HG03025 (cell line): Measurements from ENCODE around the gene TLN1.

Experiments
- ATAC-seq: cut with Tn5 transposase; IDR thresholded peaks from one replicate; pipeline ENCODE4 v1.9.1; 2021; ENCODE audit warnings: mild to moderate bottlenecking, moderate library complexity; ENCODE audit not compliant: unreplicated experiment, low FRiP score

TLN1 gene

GRCh38 chr9:35729700-35730485 is 2.1 kb downstream of the TLN1 start:
- no peak for ATAC-seq

- ATAC-seq: no peak
Measured at GRCh38 chr9:35729101-35729500, 2.9 kb downstream of the TLN1 start.

- ATAC-seq: no peak
Measured at GRCh38 chr9:35728041-35728971, 3.7 kb downstream of the TLN1 start.

DNA sequence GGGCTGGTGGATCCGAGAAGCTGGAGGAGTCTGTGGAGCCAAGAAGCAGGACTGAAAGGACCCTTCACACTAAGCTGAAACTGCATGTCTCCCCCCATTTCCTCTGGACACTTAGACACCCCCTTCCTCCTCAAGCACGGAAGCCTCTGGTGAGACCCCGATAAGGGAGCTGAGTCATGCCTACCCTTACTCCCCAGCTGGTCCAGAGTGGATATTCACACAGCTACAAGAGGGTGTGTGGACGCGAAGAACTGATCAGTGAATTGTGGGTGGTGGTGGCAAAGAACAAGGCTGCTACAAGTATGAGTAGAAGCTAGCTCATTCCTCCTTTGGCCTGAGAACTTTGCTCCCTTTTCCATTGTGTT is 4.3 kb downstream of the TLN1 start:
- ATAC-seq: no peak

DNA sequence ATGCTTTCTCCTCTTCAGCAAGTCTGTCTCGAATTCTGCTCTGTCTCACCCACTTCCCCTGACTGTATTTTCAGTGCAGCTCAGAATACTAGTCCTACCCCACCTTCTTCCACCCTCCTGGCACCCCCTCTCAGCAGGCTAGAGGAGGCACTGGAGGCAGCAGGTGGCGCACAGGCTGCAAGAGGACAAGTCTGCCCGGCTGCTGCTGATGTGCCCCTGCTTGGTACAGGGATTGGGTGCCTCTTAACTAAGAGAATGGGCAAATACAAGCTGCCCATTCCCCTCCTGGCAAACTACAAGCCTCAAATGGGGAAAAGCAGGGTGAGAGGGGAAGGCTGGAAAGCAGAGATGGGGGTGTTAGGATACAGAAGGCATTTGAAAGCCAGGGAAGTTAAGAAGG is 5.1 kb downstream of the TLN1 start:
- ATAC-seq: no peak

DNA sequence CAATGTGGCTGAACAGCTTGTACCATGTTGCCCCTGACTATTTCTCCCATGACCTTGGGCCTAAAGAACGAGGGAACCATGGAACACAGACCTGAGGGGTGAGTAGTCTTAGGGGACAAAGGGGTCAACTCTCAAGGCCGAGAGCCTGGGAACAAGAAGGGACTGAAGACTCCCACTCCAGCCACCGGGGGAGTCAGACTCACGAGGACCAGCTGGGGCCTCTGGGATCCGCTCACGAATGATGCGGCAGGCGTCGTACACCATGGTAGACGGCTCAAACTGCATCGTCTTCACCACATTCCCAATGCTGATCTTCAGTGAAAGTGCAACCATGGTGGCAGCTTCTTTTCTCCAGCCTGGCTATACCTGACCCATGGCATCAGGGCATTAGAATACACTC is 6.6 kb downstream of the TLN1 start:
- ATAC-seq: no peak

GRCh38 chr9:35723908-35724307 is 8.1 kb downstream of the TLN1 start:
- ATAC-seq: no peak

- ATAC-seq: no peak
Measured at GRCh38 chr9:35723426-35723825, 8.6 kb downstream of the TLN1 start.

DNA sequence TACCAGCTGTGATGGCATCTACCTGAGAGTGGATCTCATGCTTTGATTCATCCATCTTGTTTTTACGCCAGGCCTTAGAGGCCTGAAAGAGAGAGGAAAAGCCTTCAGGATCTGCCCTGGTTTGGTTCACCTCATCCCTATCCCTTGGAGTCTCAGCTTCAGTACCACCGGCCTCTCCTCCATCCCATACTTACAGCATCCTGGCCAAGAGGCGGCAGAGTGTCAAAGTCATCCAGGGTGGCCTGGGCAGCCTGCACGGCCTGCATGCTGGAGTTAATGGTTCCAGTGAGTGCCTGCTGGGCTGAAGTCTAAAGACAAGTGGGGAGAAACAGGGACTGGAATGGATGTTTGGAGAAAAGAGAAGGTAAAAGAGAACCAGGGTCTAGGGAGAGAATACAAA is 12.4 kb downstream of the TLN1 start:
- ATAC-seq: no peak

DNA sequence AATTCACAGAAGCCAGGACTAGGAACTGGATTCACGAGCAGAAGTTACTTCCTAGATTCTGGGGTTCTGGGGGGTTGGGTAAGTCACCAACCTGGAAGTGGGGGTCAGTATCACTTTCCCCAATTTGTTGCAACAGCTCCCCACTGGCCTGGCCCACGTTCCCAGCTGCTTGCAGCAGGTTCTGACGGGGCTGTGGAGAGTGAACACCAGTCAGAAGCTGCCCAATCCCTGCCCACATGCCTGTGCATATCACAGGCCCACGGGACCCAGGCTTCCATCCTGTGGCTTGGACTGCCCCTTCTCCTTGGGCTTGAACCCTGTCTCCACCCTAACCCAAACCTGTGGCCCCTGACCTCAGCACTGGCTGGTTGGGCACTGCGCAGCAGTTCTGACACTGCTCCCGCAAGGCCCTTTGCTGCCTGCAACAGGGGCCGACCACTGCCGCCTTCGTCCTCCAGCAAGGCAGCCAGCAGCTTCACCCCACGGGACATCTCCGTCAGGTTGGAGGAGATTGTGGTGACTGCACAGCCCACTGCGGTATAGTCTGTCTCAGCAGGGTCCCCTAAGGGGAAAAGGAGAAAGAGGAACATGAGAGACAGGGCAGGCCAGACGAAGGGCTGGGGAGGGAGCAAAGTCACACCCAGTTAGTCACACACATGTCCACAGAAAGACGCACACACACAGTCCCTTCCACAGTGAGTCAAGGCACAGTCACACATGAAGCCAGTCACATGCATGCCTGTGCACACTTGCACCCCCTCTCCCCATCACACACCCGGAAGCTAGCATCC is 13.1 kb downstream of the TLN1 start:
- ATAC-seq: no peak

- ATAC-seq: no peak
Measured at GRCh38 chr9:35717132-35717870, 14.7 kb downstream of the TLN1 start.

GRCh38 chr9:35716230-35716629 is 15.8 kb downstream of the TLN1 start:
- no peak for ATAC-seq

- no peak for ATAC-seq
Measured at GRCh38 chr9:35714579-35715252, 17.3 kb downstream of the TLN1 start.

- no peak for ATAC-seq
Measured at GRCh38 chr9:35714123-35714522, 17.9 kb downstream of the TLN1 start.

- no peak for ATAC-seq
Measured at GRCh38 chr9:35713578-35713977, 18.4 kb downstream of the TLN1 start.

DNA sequence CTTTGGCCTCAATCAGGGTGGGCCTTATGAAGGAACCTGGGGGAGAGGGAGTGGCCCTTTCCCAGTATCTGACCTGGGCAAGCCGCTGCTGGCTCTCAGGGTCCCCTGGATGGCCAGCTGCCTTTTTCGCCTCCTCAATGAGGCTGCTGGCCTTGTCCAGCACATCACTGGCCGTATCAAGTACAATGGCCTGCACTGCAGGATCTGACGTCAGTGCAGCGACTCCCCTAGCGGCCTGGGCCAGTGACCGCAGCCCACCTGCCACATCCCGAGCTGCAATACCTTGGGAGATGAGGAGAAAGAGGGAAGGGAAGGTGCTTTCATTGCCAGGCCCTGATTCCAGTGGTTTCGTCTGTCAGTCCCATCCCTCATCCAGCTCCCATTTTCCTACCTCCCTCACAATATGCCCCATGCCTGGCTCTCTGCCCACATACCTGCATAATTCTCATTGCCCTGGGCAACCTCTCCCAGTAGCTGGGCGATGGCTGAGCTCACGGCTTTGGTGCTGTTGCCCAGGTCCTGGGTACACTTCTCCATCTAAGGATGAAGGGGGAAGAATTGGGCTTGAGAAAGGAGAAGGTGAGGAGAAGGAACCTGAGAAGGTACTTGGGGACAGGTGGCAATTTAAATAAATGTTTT is 19.1 kb downstream of the TLN1 start:
- no peak for ATAC-seq

DNA sequence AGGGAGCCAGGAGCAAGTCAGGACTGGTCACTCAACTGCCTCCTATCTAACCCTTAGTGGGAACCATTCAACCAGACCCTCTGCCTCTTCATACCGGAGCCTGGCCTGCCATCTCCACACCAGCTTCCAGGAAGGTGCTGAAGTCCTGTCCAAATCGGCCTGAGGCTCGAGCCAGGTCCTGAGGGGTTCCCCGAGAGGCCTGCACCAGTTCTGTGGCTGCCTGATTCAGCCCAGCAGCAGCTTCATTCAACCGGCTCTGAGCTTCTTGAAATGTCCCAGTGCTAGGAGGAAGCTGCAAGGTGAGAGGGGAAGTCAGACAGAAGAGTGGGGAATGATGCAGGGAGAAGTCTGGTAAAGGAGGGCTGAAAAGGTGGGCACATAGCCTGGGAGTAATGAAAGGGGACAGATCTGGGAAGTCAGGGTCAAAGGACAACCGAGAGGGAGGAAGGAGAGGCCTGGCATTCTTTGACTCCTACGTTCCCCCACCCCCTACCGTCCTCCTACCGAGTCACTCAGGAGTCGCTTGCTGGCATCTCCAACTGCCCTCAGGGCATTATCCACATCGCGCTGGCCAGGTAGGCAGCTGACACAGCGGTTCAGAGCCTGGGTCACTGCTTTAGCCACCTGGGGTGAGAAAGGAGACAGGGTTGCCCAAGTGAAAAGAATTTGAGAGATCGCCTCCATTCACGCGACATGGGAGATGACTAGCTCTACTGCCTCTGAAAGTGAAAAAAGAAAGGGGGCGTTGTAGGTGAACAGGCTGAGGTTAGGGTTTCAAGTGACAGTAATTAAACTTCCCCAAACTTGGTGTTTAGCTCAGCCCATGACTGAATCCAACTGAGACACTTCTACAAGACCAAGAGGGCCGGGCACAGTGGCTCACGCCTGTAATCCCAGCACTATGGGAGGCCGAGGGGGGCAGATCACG is 20.2 kb downstream of the TLN1 start:
- no peak for ATAC-seq

DNA sequence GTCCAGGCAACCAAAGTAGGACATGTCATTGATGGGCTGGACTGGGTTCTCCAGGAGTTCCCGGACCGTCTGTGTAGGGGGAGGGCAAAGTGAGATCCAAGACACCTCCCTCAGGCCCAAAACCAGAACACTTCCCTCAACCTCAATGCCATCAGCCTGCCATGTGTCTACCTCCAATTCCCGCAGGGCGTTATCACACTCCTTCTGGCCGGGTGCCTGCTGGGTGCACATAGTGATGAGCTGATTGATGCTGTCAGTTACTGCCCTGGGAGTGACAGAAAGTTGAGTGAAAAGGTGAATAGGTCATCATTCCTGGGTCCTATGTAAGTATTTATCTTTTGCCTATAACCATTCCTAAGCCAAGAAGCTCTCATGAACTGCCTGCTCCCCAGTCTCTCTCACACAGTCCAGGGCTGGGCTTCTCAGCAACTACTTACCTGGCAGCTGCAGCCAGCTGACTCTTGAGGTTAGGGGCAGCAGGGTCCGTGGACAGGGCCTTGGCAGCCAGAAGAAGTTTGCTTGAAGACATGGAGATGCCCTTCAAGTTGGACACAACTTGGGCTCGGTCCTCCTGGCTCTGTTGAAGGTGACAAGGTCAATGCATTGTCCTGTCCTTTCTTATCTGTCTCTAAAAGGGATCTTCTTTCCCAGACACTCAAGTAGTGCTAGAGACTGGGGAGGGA is 21.0 kb downstream of the TLN1 start:
- no peak for ATAC-seq
